ENCODE data around the gene PIK3C2G.

DNA sequence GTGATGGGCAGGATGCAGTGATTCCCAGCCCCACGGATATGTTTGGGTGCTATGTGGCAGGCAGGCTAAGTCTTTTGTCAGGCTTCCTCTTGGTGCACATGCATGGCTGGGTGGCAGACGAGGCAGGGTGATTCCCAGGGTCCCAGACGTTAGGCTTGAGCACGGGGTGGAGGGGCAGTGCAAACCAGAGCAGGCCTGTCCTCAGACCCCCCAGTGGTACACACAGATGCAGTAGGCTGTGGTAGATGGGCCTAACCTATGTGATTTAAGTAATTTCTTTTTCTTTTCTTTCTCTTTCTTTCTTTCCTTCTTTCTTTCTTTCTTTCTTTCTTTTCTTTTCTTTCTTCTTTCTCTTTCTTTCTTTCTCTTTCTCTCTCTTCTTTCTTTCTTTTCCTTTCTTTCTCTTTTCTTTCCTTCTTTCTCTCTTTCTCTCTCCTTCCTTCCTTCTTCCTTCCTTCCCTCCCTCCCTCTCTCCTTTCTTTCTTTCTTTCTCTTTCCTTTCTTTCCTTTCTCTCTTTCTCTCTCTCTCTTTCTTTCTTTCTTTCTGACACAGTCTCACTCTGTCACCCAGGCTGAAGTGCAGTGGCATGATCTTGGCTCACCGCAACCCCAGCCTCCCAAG is 41.6 kb downstream of the PIK3C2G start:
- TF ChIP-seq, protein P1, sequence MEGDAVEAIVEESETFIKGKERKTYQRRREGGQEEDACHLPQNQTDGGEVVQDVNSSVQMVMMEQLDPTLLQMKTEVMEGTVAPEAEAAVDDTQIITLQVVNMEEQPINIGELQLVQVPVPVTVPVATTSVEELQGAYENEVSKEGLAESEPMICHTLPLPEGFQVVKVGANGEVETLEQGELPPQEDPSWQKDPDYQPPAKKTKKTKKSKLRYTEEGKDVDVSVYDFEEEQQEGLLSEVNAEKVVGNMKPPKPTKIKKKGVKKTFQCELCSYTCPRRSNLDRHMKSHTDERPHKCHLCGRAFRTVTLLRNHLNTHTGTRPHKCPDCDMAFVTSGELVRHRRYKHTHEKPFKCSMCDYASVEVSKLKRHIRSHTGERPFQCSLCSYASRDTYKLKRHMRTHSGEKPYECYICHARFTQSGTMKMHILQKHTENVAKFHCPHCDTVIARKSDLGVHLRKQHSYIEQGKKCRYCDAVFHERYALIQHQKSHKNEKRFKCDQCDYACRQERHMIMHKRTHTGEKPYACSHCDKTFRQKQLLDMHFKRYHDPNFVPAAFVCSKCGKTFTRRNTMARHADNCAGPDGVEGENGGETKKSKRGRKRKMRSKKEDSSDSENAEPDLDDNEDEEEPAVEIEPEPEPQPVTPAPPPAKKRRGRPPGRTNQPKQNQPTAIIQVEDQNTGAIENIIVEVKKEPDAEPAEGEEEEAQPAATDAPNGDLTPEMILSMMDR (IDR thresholded peaks at IDR 0.05 in 2 of 3, conservative IDR thresholded peaks at IDR 0.05 in 1 of 3; ENCODE audit: borderline replicate concordance in 1 of 3, insufficient read depth in 1 of 3, low read depth in 2 of 3, low read length in 2 of 3) = no peak
- TF ChIP-seq ZNF274 (IDR thresholded peaks at IDR 0.05; ENCODE audit: low read depth, low read length) (no peak), EZH2 (IDR thresholded peaks at IDR 0.05) (no peak), POLR2A (IDR thresholded peaks at IDR 0.05; ENCODE audit: borderline replicate concordance, extremely low read depth, insufficient read depth, insufficient read length) (no peak), CBX3 (IDR thresholded peaks at IDR 0.05; ENCODE audit: low read depth) (no peak), RAD21 (IDR thresholded peaks at IDR 0.05; ENCODE audit: low read depth) (no peak), SP1 (IDR thresholded peaks at IDR 0.05; ENCODE audit: low read depth) (no peak), JUND (IDR thresholded peaks at IDR 0.05) (no peak), EZH2phosphoT487 (IDR thresholded peaks at IDR 0.05; ENCODE audit: borderline replicate concordance) (no peak)
- TF ChIP-seq, protein P2, sequence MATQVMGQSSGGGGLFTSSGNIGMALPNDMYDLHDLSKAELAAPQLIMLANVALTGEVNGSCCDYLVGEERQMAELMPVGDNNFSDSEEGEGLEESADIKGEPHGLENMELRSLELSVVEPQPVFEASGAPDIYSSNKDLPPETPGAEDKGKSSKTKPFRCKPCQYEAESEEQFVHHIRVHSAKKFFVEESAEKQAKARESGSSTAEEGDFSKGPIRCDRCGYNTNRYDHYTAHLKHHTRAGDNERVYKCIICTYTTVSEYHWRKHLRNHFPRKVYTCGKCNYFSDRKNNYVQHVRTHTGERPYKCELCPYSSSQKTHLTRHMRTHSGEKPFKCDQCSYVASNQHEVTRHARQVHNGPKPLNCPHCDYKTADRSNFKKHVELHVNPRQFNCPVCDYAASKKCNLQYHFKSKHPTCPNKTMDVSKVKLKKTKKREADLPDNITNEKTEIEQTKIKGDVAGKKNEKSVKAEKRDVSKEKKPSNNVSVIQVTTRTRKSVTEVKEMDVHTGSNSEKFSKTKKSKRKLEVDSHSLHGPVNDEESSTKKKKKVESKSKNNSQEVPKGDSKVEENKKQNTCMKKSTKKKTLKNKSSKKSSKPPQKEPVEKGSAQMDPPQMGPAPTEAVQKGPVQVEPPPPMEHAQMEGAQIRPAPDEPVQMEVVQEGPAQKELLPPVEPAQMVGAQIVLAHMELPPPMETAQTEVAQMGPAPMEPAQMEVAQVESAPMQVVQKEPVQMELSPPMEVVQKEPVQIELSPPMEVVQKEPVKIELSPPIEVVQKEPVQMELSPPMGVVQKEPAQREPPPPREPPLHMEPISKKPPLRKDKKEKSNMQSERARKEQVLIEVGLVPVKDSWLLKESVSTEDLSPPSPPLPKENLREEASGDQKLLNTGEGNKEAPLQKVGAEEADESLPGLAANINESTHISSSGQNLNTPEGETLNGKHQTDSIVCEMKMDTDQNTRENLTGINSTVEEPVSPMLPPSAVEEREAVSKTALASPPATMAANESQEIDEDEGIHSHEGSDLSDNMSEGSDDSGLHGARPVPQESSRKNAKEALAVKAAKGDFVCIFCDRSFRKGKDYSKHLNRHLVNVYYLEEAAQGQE (IDR thresholded peaks at IDR 0.05; ENCODE audit: low read depth) = no peak
- TF ChIP-seq, protein P3, sequence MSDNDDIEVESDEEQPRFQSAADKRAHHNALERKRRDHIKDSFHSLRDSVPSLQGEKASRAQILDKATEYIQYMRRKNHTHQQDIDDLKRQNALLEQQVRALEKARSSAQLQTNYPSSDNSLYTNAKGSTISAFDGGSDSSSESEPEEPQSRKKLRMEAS (IDR thresholded peaks at IDR 0.05) = no peak

All from HCT116 (cell line).